Nephron progenitor cell (in vitro differentiated cells): ENCODE measurements around the gene ALDH9A1.

Experiments
- DNase-seq: peaks from one replicate; pipeline ENCODE4 v3.0.0; 2021
- H3K27ac Mint-ChIP-seq: 2 replicates; pipeline ENCODE4 v1.8.0; 2021; ENCODE audit warnings: mild to moderate bottlenecking, moderate library complexity, mixed read lengths
- H3K27me3 Mint-ChIP-seq: 2 replicates; pipeline ENCODE4 v1.8.0; 2021; ENCODE audit warnings: mild to moderate bottlenecking, low read depth, mixed read lengths; ENCODE audit not compliant: poor library complexity
- H3K36me3 Mint-ChIP-seq: 2 replicates; pipeline ENCODE4 v1.8.0; 2021; ENCODE audit warnings: low read depth, mixed read lengths
- H3K4me1 Mint-ChIP-seq: 2 replicates; pipeline ENCODE4 v1.8.0; 2021; ENCODE audit warnings: mixed read lengths
- H3K4me3 Mint-ChIP-seq: 2 replicates; pipeline ENCODE4 v1.8.0; 2021; ENCODE audit warnings: mild to moderate bottlenecking, moderate library complexity, mixed read lengths
- H3K9me3 Mint-ChIP-seq: 2 replicates; pipeline ENCODE4 v1.8.0; 2021; ENCODE audit warnings: mild to moderate bottlenecking, moderate library complexity, mixed read lengths
- TF ChIP-seq, protein P1 (sequence below): fragments of 200-600 bp; sonication (generic); IDR thresholded peaks from 2 replicates; pipeline ENCODE4 v1.5.0; 2021; ENCODE audit warnings: antibody characterized with exemption

ALDH9A1 gene

DNA sequence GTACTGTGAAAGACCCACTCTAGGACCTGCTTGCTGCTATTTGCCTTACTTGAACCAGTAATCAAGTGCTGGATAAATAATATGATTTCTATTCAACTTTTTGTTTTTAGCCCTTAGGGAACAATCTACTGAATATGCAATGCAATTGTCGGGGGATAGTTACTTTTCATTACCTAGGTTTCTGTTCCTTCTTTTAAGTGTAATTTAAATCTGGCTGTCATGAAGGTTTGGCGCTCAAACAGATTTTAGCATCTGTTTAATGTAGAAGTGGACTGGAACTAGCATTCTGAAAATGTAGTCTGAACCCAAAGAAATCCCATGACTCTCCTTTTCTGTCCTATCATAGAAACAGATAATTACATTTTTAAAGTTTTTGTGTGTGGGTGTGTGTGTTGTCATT, 62.5 kb downstream of the ALDH9A1 start:
- H3K36me3 Mint-ChIP-seq, result no peaks in the 10 kb centered on the region
- H3K4me1 Mint-ChIP-seq, result peaks cover 25% of the 10 kb centered on the region
- no peaks in the 10 kb centered on the region for H3K27me3 Mint-ChIP-seq
- no peak overlapping the region for H3K4me3 Mint-ChIP-seq
- TF ChIP-seq, protein P1, sequence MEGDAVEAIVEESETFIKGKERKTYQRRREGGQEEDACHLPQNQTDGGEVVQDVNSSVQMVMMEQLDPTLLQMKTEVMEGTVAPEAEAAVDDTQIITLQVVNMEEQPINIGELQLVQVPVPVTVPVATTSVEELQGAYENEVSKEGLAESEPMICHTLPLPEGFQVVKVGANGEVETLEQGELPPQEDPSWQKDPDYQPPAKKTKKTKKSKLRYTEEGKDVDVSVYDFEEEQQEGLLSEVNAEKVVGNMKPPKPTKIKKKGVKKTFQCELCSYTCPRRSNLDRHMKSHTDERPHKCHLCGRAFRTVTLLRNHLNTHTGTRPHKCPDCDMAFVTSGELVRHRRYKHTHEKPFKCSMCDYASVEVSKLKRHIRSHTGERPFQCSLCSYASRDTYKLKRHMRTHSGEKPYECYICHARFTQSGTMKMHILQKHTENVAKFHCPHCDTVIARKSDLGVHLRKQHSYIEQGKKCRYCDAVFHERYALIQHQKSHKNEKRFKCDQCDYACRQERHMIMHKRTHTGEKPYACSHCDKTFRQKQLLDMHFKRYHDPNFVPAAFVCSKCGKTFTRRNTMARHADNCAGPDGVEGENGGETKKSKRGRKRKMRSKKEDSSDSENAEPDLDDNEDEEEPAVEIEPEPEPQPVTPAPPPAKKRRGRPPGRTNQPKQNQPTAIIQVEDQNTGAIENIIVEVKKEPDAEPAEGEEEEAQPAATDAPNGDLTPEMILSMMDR, result no peak
- no peaks in the 10 kb centered on the region for H3K9me3 Mint-ChIP-seq
- no peak overlapping the region for H3K27ac Mint-ChIP-seq
- DNase-seq, result no peak

DNA sequence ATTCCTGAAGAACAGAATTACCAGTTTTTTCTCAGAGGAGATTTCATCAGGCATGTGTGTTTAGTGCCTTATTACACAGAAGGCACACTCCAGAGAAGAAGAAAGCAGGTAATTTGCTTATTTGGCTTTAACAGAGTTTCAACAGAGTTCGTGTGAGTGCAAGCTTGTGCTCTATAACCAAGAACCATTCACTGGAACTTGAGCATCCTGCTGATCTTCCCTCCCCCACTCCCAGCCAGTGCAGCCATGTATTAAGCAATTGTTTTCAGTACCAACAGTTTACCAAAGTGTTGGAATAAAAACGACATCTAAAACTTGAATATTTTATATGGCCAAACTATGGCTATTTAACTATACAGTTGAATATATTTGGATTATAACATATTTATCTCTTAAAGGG, 63.0 kb downstream of the ALDH9A1 start:
- Mint-ChIP-seq H3K27me3 (no peaks in the 10 kb centered on the region), H3K9me3 (no peaks in the 10 kb centered on the region), H3K27ac (no peak overlapping the region), H3K4me3 (peak overlapping the region; percentile 20), H3K36me3 (no peaks in the 10 kb centered on the region), H3K4me1 (peaks cover 25% of the 10 kb centered on the region)
- DNase-seq, result no peak
- TF ChIP-seq, protein P1, result no peak

DNA sequence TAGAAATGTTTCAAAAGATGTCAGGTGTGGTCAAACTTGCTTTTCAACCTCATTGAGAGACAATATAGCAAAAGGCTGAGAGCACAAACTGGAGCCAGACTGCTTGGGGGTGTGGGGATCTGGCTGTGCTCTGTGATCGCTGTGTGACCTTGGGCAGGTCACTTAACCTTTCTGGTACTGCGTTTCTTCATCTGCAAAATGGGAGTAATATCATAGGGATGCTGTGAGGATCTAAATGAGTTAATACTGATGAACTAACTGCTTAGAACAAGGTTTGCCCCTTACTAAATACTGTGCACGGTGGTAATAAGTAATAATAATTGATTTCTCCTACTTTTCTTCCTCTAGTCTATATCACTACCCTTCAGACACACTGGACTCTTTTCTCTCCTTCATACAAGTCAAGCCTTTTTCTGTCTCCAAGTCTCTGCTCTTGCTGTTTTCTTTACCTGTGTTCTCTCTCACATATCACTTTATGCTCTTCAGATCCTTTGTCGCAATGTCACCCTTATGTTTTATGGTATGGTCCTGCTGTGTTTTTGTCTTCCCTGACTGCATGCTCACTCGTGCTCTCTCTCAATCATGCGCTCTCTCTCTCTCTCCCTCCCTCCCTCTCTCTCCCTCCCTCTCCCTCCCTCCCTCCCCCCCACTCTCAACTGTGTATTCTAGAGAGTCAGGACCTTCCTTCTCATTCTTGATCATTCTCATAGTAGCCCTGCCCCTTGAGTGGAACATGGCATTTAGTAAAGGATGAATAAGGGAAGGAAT, 64.0 kb downstream of the ALDH9A1 start:
- Mint-ChIP-seq H3K4me1 (peaks cover 32% of the 10 kb centered on the region), H3K4me3 (no peak overlapping the region), H3K27ac (no peak overlapping the region), H3K27me3 (no peaks in the 10 kb centered on the region), H3K36me3 (no peaks in the 10 kb centered on the region), H3K9me3 (no peaks in the 10 kb centered on the region)
- TF ChIP-seq, protein P1, result no peak
- no peak for DNase-seq

DNA sequence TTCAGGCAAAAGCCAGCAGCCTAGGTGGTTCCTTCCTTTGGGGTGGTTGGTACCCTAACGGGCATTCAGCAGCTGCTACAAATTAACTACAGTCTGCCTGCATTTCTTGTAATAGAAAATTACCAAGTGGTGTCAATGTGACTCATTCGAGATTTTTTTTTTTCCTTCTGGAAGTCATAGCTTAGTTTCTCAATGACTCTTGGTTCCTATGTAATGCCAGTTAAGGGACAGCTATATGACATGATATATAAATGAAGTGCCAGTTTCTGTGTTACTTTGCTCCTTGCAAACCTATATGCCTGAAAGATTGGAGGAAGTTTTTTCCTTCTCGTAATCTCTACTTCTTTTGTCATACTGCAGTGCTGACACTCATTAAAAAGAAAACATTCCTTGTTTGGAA, 64.7 kb downstream of the ALDH9A1 start:
- DNase-seq, result no peak
- Mint-ChIP-seq H3K36me3 (no peaks in the 10 kb centered on the region), H3K27me3 (no peaks in the 10 kb centered on the region), H3K9me3 (no peaks in the 10 kb centered on the region), H3K4me1 (peaks cover 39% of the 10 kb centered on the region), H3K27ac (no peak overlapping the region), H3K4me3 (no peak overlapping the region)
- TF ChIP-seq, protein P1, result no peak

DNA sequence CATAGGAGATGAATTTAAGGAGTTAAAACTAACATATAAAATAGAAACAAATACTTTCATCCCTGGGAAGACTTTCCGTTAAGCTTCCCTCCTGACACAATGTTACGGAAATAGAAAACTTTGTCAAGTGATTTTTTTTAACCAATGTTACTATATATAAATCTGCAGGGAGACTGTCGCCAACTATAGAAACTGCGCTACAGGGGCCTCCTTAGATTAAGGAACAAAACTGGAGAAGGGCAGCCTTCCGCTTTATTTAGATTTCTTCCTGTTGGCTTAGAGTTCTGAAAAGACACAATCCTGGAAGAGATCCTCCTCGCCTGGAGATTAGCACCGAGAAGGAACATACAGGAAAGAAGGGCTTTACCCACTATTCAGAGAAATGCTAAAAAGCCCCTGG, 65.9 kb downstream of the ALDH9A1 start:
- Mint-ChIP-seq H3K27me3 (no peaks in the 10 kb centered on the region), H3K4me3 (no peak overlapping the region), H3K9me3 (no peaks in the 10 kb centered on the region), H3K4me1 (peaks cover 45% of the 10 kb centered on the region), H3K36me3 (no peaks in the 10 kb centered on the region), H3K27ac (no peak overlapping the region)
- TF ChIP-seq, protein P1, result no peak
- no peak for DNase-seq

DNA sequence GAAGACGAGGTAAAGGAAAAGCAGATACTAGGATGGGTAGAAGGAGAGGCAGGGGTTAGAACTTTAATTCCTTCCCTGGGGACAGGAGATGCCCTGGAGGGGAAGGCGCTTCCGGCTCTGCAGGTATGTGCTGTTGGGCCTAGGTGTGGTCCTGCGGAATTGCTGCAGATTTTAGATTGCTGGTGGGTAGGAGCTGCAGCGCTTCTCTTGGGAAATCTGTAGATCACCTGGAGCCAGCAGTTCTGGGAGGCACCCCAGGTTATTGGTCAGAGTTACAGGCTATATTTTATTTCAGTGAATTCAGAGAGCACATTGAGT, 66.3 kb downstream of the ALDH9A1 start:
- H3K4me3 Mint-ChIP-seq, result no peak overlapping the region
- peaks cover 45% of the 10 kb centered on the region for H3K4me1 Mint-ChIP-seq
- no peaks in the 10 kb centered on the region for H3K36me3 Mint-ChIP-seq
- no peak overlapping the region for H3K27ac Mint-ChIP-seq
- TF ChIP-seq, protein P1, result no peak
- DNase-seq, result no peak
- H3K27me3 Mint-ChIP-seq, result no peaks in the 10 kb centered on the region
- H3K9me3 Mint-ChIP-seq, result no peaks in the 10 kb centered on the region
